COLO668 (cell line): Measurements from ENCODE around the gene ICE1.

Experiments
- DNase-seq: peaks from one replicate; lab custom pipeline; 2025; ENCODE audit not compliant: unreplicated experiment; lab: John Stamatoyannopoulos, UW

Gene ICE1

DNA sequence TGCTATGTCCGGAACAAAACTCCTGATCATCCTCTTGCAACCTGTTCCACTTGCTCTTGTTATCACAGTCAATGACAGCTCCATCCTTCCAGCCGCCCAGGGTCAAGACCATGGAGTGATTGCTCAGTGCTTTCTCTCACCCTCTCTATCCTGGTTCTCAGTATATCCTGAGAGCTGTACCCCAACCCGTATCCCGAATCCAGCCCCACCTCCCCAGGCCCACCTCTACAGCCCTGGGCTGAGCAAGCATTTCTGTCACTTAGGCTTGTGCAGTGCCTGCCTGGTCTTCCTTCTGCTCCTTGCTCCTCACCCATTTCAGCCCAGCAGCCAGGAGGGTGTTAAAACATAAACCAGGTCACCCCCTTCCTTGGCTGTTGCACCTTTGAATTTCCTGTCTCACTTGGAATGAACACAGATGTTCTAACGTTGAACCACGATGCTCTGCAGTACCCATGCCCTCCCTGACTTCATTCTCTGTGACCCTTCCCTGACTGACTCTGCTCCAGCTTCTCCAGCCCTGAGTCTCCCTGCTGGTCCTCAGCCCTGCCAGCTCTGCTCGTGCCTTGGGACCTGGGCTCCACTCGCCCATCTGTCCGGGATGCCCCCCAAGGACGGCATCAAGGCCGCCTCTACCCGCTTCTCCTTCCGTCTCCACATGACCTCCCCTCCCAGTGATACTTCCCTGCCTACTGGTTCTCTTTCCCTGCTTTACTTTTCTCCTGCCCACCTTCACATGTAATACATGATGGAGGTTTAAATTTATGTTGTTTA, 110.0 kb downstream of the ICE1 start:
- DNase-seq: no peak

DNA sequence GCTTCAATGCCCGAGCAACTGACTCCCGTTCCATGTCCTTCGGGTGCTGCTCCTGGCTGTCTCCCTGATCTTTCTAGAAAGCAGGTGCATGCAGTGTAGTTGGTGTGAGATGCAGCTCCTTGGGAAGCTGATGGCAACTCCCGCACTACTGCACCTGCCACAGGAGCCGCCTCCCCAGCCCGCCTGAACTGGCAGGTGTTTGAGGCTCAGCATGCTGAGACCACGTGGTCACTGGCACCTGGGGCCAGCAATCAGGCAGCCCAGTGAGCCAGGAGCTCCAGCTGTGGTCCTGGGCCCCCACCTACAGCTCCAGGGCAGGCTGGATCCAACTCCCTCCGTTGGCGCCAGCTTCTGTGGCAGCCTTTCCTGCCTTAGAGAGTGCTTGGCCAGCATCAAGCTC, 111.5 kb downstream of the ICE1 start:
- DNase-seq: peak; percentile 54

DNA sequence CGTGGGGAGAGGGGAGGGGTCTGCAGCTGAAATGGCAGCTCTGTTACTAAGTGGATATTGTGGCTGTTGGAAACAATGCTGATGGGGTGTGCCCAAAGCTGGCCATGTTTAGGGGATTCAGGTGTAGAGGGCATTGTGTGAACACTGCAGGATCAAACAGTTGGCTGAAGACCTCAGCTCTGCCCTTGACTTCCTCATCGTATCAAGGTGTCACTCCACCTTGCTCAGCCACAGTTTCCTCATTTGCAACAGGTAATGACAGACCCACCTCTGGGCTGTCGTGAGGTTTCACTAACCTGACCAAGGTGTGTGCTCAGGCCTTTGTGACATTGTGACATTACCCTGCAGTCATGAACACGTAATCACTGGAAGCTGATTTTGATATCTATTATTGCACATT, 111.9 kb downstream of the ICE1 start:
- DNase-seq: no peak

DNA sequence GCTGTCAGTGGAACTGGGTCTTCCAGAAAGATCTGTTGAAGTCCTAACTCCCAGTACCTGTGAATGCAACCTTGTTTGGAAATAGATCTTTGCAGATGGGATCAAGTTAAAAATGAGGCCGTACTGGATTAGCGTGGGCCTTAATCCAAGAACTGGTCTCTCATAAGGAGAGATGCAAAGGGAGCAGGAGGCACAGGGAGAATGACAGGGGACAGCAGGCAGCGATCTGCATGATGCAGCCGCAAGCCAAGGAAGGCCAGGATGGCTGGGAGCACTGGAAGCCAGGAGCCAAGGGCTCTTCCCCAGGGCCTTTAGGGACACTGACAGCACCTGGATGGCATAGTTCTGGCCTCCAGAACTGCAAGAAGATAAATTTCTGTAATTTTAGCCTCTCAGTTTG, 114.4 kb downstream of the ICE1 start:
- DNase-seq: no peak

DNA sequence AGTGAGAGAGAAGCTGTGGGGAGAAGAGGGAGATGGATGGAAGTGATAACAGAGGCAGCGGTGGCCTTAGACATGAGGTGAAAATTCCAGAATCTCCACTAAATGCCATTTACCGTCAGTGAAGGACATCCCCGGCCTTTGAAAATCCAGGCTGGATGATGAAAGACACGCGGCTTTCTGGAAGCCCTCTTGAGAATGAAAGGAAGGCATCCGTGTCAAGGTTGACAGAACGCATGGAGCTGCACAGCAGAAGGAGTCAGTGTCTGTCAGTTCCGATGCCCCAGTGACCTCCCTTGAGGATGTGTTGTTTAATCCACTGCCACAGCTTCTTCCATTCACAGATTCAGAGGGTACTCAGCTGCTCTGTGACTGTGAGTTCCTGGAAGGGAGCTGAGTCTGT, 114.9 kb downstream of the ICE1 start:
- no peak for DNase-seq

DNA sequence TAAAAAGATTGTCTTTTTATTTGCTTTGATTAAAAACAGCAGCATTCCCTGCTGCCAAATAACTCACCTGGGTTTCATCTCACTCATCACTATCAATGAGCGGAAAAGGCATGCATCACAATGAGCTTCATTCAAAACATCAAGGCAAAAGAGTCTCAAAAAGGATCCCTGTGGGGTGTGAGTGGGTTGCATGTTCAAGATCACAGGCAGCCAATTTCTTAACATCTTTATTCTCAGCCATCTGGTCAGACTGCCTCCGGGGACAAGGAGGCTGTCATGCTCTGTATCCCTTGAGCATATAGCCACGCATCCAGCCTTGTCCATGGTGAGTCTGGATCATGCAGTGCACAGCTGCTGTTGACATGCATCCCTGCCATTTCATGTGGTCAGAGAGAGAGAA, 117.1 kb downstream of the ICE1 start:
- no peak for DNase-seq
